H7 (cell line): ENCODE data around the gene ASIC3. TPM values are rescaled to one million over a fixed set of nuclear protein-coding genes. Genes with fewer than 3 reads are reported as not detected.
"Not testable (repeated sequence)": the region's sequence is repeated elsewhere in the genome, so short reads cannot be mapped to it uniquely, and the experiment has no call there.

Source experiments
- DNase-seq: peaks from one replicate; pipeline ENCODE4 v3.0.0; 2012
- H3K27me3 ChIP-seq: 2 replicates; pipeline ENCODE4 v1.6.0; 2011; ENCODE audit warnings: mild to moderate bottlenecking, low read length; ENCODE audit not compliant: control insufficient read depth, insufficient read depth
- H3K36me3 ChIP-seq: replicated peaks from 2 replicates; pipeline ENCODE4 v1.5.1; 2011; ENCODE audit warnings: low read length; ENCODE audit not compliant: control insufficient read depth, insufficient read depth
- H3K4me3 ChIP-seq: 2 replicates; pipeline ENCODE4 v1.5.1; 2011; ENCODE audit warnings: low read depth, mild to moderate bottlenecking, control low read depth, low read length, moderate library complexity; ENCODE audit not compliant: insufficient read depth
- total RNA-seq: library from RNA; depleted of rRNA; stranded (reverse); fragments of >200 nt; shearing (Covaris generic); gene quantifications from 2 replicates; pipeline ENCODE4 v1.2.3, GENCODE V29; 2014

The ASIC3 gene
- total RNA-seq, 1 experiment from 2014 or later, result 1.4 TPM

- DNase-seq, result no peak
- H3K36me3 ChIP-seq, result no peaks in the 10 kb centered on the region; the same call in none of the 2 replicates
These were observed 13.9 kb upstream of the ASIC3 start for GRCh38 chr7:151034312-151035025.

DNA sequence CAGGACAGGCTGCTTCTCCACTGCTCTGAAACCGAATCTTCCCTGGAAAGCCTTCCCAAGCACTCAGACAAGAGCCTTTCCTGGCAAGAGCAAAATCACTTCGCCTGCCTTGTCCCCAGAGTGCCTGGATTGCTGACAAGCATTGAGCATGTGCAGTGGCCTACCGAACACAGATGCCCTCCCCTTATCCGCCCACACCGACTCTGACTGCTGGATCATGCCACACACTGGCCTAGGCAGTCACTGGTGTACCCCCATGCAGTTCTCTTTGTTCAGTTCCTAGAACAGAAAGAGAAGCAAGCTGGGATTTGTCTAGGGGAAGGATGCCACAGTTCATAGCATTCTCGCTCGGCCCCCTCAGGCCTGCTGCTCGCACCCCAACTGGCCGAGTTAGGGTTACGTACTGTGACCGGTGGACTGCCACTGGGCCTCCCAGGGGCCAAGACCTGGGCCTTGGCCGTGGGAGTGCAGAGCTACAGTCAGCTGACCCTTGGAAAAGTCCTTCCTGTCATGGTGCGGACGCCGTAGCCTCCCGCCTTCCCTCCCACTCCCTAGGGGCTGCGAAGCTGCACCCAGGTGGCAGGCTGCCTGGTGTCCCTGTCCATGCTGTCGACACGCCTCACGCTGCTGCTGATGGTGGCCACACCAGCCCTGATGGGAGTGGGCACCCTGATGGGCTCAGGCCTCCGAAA lies 13.2 kb upstream of the ASIC3 start:
- Histone ChIP-seq H3K27me3 (no peaks in the 10 kb centered on the region), H3K4me3 (no peak overlapping the region), H3K36me3 (no peaks in the 10 kb centered on the region; the same call in none of the 2 replicates)
- DNase-seq, result no peak

More at GRCh38 chr7:151034312-151035025, 13.9 kb upstream of the ASIC3 start:
- no peaks in the 10 kb centered on the region for H3K27me3 ChIP-seq
- no peak overlapping the region for H3K4me3 ChIP-seq

GRCh38 chr7:151035902-151036301 lies 12.4 kb upstream of the ASIC3 start:
- H3K27me3 ChIP-seq, result no peaks in the 10 kb centered on the region
- H3K4me3 ChIP-seq, result no peak overlapping the region
- no peaks in the 10 kb centered on the region; the same call in none of the 2 replicates for H3K36me3 ChIP-seq
- no peak for DNase-seq

DNA sequence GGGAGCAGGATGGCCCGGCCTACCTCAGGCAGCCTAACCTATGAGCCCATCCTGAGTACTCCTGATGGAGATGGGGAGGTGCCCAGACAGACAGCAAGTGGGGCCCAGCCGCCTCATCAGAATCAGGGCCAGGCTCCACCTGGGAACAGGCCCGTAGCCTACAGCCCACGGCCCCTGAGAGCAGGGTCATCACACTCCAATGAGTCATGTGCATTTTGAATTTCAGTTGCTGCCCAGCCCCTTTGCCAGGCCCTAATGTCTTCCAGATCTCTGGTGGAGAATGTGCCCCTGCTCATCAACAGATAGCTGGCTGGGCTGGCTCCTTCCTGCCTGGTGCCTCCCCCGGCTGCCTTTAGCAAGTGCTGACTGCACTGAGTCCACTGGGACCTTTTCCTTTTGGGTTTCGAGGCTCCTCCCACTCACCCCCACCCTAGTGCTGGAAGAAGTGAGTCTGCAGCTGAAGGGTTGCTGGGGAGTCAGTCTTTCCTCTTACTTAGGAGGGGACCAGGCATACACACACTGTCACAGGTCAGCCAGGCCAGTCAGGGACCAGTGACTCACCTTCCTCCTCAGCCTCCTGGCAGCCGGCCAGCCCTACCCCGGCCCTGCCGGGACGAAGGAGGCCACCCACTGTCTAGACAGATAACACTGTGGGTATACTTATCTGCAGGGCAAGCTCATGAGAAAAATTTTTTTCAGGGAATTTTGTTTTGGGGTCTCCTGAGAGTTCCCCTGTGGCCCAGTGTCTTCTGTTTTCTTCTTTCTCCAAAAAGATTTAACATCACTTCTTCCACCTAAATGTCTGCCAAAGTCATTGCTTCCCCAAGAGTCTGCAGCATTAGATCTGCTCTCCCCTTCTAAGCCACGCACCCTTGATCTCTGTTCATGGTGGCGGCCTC lies 9.1 kb upstream of the ASIC3 start:
- no peak overlapping the region for H3K4me3 ChIP-seq
- no peak for DNase-seq
- no peaks in the 10 kb centered on the region; the same call in none of the 2 replicates for H3K36me3 ChIP-seq
- H3K27me3 ChIP-seq, result no peaks in the 10 kb centered on the region

DNA sequence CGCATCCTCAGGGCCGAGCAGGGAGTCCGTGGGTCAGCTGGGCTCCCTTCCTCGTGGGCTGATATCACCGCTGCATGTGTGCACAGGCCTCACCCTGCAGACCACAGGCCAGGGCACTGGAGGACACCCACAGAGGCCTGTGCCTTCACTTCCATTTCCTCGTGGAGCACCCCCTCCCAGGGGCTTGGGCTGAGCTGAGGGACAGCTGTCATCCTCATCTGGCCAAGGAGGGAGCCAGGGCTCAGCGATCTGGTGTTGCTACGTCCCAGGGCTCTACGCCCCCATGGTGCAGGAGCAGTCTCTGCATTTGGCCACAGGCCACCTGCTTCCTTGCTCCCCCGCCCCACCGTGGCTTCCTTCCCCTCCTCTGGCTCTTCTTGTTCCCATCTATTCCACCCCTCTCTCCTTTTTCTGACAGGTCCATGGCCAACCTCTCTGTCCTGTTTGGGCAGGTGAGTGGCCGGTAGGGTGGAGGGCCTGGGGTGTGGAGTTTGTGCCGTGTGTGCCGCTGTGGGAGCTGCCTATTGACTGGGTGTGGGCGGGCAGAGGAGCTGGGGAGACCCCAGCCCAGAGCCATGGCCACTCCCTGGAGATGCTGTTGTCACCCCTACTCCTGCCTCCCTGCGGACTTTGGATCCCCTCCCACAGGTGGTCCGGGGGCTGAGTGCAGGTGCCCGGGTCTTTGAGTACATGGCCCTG lies 8.3 kb upstream of the ASIC3 start:
- Histone ChIP-seq H3K36me3 (no peaks in the 10 kb centered on the region; the same call in none of the 2 replicates), H3K4me3 (no peak overlapping the region), H3K27me3 (no peaks in the 10 kb centered on the region)
- no peak for DNase-seq

DNA sequence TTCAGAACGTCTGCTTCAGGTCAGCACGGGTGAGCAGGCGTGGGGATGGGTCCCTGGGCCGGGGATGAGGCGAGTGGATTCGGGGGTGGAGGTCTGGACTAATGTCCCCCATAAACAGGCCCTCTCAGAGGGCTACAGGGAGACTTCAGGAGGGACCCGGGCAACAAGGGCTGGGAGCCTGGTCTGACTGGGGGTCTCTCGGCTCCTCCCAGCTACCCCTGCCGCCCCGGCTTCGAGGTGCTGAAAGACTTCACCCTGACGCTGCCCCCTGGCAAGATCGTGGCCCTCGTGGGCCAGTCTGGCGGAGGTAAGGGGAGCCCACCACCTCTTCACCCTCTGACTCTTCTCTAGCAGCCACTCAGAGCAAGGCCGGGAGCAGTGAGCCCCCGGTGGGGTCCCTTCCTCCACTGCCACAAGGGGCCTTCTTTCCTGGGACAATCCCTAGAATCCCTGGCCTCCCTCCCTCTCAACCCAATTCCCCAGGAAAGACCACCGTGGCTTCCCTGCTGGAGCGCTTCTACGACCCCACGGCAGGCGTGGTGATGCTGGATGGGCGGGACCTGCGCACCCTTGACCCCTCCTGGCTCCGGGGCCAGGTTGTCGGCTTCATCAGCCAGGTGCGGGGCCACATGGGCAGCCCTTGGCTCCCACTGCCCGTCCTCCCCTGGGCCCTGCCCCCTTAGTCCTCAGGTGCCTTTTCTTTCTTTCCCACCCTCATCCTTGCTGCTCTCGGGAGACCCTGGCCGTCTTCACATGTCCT lies 7.5 kb upstream of the ASIC3 start:
- DNase-seq, result no peak
- H3K36me3 ChIP-seq, result no peaks in the 10 kb centered on the region; the same call in none of the 2 replicates
- H3K4me3 ChIP-seq, result no peak overlapping the region
- no peaks in the 10 kb centered on the region for H3K27me3 ChIP-seq

- DNase-seq, H3K36me3 ChIP-seq, H3K4me3 ChIP-seq, H3K27me3 ChIP-seq: not testable (repeated sequence)
These were observed 4.9 kb upstream of the ASIC3 start for GRCh38 chr7:151043449-151043848.

DNA sequence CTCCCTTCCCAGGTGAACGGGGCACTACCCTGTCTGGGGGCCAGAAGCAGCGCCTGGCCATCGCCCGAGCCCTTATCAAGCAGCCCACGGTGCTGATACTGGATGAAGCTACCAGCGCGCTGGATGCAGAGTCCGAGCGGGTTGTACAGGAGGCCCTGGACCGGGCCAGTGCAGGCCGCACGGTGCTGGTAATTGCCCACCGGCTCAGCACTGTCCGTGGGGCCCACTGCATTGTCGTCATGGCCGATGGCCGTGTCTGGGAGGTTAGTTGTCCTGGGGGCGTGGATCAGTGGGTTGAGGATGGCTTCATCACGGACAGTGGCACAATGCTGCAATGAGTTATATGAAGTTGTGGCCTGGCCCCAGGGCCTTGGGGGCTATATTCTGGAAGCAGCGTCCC lies 4.4 kb upstream of the ASIC3 start:
- Histone ChIP-seq H3K36me3 (no peaks in the 10 kb centered on the region; the same call in 1 of the 2 replicates), H3K4me3 (no peak overlapping the region), H3K27me3 (no peaks in the 10 kb centered on the region; the same call in 1 of the 2 replicates)
- no peak for DNase-seq

- no peak for DNase-seq
- Histone ChIP-seq H3K27me3 (peaks cover 6% of the 10 kb centered on the region), H3K36me3 (no peaks in the 10 kb centered on the region; the same call in 1 of the 2 replicates), H3K4me3 (no peak overlapping the region)
These were observed 3.1 kb upstream of the ASIC3 start for GRCh38 chr7:151045262-151045661.

GRCh38 chr7:151045967-151046366 lies 2.4 kb upstream of the ASIC3 start:
- Histone ChIP-seq H3K4me3 (no peak overlapping the region), H3K36me3 (no peaks in the 10 kb centered on the region; the same call in 1 of the 2 replicates), H3K27me3 (peaks cover 12% of the 10 kb centered on the region)
- DNase-seq, result no peak

GRCh38 chr7:151046603-151047573 lies 1.4 kb upstream of the ASIC3 start:
- Histone ChIP-seq H3K36me3 (no peaks in the 10 kb centered on the region; the same call in 1 of the 2 replicates), H3K27me3 (peaks cover 17% of the 10 kb centered on the region), H3K4me3 (no peak overlapping the region)
- no peak for DNase-seq

DNA sequence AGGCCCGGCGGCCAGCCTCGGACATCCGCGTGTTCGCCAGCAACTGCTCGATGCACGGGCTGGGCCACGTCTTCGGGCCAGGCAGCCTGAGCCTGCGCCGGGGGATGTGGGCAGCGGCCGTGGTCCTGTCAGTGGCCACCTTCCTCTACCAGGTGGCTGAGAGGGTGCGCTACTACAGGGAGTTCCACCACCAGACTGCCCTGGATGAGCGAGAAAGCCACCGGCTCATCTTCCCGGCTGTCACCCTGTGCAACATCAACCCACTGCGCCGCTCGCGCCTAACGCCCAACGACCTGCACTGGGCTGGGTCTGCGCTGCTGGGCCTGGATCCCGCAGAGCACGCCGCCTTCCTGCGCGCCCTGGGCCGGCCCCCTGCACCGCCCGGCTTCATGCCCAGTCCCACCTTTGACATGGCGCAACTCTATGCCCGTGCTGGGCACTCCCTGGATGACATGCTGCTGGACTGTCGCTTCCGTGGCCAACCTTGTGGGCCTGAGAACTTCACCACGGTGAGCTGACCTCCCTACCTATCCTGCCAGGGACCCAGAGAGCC lies 656 bp downstream of the ASIC3 start:
- Histone ChIP-seq H3K4me3 (no peak overlapping the region), H3K36me3 (no peaks in the 10 kb centered on the region), H3K27me3 (peaks cover 18% of the 10 kb centered on the region)
- DNase-seq, result no peak
